GM19239 (cell line): ENCODE measurements around the gene BMPR1A.
A peak's percentile ranks its signal among the peaks of the same experiment; 100 is the strongest.

Source experiments
- DNase-seq: peaks from one replicate; pipeline ENCODE4 v3.0.0; 2011; ENCODE audit warnings: low spot score; ENCODE audit not compliant: insufficient read length
- FAIRE-seq: peaks from 2 replicates; lab custom pipeline; 2011; peaks lifted over from hg19 to GRCh38; lab: Jason Lieb, UNC

Gene BMPR1A

DNA sequence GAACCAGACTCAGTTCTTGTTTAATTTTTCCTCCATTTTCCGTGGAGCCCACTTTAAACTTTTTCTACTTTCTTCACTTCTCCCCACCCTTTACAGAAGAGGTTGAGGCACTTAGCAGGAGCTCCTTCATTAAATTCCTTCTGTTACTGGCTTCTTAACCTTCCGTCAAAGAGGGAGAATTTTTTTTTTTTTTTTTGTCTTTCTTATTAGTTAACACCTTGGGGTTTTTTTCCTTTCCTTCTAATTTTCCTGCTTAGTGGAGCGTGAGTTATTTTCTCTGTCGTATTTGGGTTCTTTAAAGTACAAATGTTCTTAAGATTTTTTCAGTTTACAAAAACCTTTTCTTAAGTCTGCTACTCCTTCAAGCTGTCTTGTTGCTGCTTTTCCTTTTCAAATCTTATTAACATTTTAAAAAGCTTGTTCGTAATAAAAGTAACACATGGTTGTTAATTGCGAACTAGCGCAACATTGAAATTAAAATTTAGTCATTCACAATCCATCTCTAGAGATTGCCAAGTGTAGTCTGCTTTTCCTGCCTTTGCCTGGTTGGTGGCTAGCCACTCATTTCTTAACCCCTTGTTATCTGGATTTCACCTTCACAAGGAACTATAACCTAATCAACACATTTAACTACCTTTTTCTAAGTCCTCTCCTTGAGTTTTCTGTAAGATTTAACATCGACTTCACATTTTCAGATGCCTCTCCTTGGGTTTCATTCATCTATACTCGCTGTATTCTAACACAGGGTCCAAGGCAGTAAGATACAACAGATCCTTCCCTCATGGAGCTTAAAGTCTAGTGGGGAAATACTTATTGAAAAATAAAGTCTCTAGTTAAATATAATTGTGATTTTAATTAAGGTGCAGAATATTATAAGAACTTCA is 2.0 kb downstream of the BMPR1A start:
- no peak for DNase-seq

DNA sequence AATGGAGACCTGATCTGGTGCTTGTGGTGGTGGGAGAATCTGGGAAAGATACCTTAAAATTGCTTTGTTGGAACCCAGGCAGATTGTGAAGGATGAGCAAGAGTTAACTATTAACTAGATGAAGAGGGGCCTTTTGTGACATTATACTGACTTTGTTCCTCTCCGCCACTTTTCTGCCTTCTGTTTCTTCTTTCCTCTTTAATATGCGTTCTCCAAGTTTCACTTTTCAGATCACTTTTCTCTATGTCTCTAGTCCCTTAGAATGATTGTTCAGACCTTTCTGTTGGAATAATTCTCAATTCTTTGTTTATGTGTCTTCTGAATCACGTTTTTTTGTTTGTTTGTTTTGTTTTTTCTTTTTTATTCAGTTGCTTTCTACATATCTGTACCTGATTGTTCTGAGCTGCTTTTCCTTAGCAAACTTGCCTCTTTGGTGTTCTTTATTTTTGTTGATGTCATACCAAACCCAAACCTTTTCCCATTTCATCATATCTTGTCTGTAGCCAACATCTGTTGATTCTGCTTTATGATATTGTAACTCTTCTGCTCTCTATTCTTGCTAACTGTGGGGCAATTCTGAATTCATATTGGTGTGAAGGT is 2.8 kb downstream of the BMPR1A start:
- FAIRE-seq (peak; percentile 86), DNase-seq (no peak)

More for the DNA sequence above, 2.0 kb downstream of the BMPR1A start:
- peak; percentile 63 for FAIRE-seq

DNA sequence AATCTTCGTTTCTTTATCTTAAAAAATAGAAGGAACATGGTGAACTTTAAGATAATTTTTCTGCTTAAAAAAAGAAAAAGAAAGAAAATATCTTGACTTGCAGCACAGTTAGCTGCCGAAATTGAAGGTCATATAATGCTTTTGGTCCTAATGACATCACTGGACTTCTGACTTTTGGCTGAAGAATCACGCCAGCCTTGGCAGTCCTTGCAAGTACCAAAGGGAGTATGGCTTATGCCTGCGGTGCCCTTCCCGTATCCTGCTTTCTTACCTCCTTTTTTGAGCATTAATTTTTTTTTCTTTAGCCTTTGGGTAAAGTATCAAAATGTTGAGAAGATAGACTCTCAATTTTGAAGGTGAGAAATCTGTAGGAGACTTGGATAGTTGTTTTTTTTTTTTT is 7.0 kb downstream of the BMPR1A start:
- FAIRE-seq (no peak), DNase-seq (no peak)

DNA sequence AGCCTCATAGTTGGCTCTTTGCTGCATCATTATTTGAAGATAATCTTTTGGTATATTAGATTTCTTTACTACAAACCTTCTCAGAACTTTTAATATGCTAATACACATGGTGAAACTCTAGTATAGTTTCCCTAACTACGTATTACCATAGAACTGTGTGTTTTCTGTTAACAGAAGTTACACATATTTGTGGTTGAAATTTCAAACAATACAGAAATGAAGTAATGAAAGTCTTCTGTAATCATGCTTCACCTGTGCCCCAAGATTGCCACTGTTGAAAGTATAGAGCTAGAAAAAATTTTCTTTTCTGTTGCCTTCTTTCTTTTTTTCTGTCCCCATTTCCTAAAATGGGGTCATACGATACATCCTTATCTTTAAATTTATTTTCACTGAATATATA is 9.1 kb downstream of the BMPR1A start:
- DNase-seq (no peak), FAIRE-seq (no peak)

DNA sequence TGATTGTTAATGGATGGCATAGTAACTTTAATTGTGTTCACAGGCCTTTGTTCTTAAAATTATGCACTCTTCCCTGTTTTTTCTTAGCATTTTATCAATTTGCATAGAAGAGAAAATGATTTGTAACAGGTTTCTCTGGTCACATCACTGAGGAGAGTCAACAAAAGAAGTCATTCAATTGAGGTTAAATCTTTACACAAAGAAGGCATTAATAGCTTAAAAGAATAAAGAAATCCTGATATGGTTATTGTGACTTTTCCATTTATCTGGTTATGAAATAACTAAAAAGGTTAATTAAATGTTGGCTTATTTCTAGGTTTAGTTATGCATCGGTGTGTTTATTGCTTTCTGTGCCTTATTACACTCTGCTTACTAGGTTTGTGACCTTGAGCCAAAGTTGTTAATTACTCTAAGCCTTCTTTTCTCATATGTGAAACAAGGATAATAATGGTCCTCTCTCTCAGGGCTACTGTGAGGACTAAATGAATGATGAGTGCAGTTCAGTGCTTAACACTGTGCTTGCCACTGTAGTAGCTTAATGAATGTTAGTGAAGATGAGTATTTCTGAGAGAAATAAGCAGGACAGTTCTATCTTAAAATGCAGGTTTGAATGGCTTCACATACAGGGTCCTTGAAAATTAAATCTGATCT is 12.1 kb downstream of the BMPR1A start:
- DNase-seq (no peak), FAIRE-seq (no peak)

DNA sequence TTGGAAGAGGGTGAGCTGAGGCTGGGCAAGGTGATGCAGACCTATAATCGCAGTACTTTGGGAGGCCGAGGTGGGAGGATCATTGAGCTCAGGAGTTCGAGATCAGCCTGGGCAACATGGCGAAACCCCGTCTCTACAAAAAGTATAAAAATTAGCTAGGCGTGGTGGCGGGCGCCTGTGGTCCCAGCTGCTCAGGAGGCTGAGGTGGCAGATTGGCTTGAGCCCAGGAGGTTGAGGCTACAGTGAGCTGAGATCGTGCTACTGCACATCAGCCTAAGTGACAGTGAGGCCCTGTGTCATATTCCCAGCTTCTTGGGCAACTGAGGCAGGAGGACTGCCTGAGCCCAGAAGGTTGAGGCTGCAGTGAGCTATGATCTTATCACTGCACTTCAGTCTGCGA is 13.6 kb downstream of the BMPR1A start:
- no peak for DNase-seq
- FAIRE-seq, result no peak

DNA sequence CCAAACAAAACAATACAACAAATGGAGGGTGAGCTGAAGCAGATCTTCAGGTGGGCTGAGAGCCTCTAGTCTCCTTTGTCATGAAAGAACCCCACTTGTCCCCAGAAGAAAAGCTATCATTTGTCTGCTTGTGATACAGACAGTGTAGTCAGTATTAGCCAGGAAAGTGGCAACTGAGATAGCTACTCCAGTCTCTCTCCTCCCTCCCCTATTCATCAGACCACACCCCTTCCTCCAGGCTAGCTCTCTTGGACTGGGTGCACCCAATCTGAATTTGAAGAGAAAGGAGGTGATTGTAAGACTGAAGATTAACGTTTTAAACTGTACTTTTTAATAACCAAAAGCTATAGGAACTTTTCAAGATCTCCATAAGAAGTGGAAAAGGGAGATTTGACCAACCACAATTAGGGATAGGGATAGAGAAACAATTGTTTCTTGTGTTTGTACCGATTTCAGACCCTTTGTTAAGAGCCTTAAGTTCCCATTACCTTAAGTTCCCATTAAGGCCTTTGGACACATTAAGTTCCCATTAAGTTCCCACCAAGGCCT is 14.1 kb downstream of the BMPR1A start:
- DNase-seq, result no peak
- FAIRE-seq, result no peak

DNA sequence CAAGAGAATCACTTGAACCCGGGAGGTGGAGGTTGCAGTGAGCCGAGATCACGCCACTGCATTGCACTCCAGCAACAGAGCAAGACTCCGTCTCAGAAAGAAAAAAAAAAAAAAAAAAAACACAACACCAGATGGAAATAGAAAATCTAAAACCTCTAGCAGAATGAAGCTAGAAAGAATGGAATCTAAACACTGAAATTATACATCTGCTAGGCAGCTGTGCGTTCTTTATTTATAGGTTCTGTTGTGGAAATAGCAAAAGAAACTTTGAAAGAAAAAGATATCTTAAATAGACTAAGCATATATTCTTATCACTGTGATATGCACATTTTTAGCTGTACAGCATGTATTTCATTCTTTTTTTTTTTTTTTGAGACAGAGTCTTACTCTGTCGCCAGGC is 17.1 kb downstream of the BMPR1A start:
- DNase-seq (no peak), FAIRE-seq (no peak)

DNA sequence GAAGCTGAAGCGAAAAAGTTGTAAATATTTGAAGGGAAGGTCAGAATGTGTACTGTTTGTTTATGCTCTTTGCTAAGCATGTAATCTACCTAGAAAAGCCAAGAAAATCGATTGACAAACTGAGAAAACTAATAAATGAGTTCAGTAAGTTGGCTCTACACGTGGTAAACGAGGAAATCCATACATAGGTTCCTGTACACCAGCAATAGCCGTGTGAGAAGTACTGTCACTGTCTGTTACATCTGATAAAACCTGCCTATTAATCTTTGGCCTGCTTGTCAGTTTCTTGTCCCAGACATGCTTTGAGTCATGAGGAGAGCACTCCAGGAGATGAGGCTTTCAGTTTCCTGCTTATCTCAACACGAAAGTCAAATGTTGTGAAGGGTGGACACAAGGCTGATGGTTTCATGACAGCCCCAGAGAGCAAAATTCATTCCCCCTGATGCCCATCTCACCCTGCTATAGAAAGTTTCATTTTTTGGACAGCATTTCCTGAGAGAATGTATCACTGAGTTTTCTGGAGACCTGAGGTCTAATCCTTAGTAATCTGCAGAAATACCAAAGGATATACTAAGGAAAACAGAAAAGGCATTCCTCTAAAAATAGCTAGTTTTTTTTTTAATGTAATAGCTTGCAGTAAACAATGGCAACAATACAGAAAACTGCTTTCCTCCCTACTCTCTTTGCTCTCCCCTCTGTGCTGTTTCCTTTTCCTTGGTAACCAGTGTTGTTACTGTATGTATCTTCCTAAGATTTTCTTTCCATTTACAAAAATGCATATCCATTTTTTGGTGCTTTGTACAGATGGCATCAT is 18.8 kb downstream of the BMPR1A start:
- peak; percentile 25 for DNase-seq
- FAIRE-seq, result peak; percentile 64

DNA sequence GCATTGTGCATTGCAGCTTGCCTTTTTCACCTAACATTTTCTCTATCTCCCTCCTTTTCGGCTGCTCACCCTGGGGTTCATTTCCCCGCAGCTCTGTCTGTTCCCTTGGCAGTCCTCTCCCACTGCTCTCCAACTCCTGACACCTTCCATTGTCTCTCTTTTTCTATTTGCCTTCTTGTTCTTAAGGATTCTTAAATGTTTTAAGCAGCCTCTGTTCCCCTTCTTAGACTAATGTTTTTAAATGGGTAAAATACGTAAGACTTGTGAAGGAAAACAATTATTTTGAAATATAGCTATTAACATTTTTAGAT is 19.4 kb downstream of the BMPR1A start:
- DNase-seq (no peak), FAIRE-seq (no peak)

DNA sequence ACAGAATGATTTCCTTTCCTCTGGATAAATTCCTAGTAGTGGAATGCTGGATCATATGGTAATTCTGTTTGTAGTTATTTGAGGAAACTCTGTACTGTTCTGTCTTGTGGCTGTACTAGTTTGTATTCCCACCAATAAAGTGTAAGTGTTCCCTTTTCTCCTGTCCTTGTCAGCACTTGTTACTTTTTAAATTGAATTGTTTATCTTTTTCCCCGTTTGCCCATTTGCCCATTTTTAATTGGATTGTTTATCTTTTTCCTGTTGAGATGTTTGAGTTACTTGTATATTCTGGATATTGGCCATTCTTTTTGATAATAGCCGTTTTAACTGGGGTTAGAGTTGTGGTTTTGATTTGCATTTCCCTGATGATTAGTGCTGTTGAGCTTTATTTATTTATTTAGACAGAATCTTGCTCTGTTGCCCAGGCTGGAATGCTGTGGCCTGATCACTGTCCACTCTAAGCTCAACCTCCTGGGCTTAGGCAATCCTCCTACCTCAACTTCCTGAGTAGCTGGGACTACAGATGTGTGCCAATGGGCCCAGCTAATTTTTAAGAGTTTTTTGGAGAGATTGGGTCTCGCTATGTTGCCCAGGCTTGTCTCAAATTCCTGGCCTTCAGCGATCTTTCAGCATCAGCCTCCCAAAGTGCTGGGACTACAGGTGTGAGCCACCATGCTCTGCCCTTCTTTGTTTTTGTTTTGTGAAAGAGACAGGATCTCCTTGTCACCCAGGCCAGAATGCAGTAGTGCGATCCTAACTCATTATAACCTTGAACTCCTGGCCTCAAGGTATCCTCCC is 23.0 kb downstream of the BMPR1A start:
- no peak for DNase-seq
- peak; percentile 86 for FAIRE-seq

DNA sequence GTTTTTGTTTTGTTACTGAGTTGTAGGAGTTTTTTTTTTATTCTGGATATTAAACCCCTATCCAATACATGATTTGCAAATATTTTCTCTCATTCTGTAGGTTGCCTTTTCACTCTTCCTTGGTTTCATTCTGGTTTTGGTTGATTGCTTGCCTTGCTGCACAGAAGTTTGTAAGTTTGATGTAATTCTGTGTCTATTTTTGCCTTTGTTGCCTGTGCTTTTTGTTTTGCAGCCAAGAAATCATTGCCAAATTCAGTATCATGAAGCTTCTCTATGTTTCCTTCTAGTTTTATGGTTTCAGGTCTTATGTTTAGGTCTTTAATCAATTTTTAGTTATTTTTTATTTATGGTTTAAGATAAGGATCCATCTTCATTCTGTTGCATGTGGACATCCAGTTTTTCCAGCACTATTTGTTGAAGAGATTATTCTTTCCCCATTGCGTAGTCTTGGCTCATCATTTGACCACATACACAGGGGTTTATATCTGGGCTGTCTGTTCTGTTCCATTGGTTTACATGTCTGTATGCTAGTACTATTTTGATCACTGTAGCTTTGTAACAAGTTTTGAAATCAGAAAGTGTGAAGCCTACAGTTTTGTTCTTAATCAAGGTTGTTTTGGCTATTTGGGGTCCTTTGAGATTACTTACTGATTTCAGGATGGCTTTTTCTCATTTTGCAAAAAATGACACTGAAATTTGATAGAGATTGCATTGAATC is 26.4 kb downstream of the BMPR1A start:
- FAIRE-seq, result peak; percentile 94
- DNase-seq, result no peak

DNA sequence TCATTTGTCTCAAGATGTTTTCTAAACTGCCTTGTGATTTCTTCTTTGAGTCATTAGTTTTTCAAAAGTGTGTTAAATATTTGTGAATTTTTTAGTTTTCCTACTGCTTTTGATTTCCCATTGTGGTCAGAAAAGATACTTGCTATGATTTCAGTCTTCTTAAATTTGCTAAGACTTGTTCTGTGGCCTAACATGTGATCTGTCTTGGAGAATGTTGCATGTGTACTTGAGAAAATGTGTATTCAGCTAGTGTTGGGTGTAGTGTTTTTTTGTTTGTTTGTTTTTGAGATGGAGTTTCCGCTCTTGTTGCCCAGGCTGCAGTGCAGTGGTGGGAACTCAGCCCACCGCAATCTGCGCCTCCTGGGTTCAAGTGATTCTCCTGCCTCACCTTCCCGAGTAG is 28.6 kb downstream of the BMPR1A start:
- FAIRE-seq (peak; percentile 70), DNase-seq (no peak)

DNA sequence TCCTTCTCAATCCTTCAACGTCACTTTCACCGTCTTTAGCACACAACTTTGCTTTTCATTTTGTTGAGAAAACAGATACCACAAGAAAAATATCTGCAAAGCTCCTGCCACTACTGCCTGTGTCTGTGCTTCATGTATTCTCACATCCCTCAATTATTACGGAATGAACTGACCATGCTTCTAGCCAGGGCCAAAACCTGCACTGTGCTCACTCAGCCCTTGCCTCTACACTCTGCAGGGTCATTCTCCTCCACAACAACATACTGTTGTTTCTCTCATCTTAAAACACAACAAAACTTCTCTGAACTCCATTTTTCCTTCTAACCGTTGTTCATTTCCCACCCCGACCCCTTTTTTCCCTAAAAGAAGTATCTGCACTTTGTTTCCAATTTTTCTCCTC is 29.5 kb downstream of the BMPR1A start:
- DNase-seq (no peak), FAIRE-seq (no peak)

DNA sequence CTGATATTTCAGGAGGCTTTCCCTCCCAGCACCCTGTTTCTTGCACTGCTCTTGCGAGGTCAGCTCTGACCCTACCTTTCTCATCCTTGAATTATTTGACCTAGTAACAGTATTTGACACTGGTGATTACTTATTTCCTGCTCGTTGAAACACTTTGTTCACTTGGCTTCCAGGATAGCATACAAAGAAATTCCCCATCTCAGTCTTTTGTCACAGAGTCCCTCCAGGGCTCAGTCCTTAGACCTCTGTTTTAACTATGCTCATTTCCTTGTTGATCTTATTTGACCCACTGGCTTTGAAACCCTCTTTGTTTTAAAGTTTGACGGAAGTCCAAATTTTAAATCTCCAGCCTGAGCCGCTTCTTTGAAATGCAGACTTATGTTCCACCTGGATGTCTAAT is 29.9 kb downstream of the BMPR1A start:
- no peak for DNase-seq
- no peak for FAIRE-seq

DNA sequence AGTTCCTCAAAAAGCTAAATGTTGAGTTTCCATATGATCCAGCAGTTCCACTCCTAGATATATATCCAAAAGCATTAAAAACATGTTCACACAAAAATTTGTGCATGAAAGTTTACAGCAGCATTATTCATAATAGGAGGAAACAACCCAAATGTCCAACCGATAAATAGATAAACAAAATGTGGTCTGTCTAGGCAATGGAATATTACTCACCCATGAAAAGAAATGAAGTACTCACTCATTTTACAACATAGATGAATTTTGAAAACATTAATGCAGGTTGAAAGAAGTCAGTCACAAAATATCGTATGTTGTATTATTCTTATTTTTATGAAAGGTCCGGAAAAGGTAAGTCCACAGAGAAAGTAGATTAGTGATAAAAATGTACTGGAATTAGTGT is 34.0 kb downstream of the BMPR1A start:
- DNase-seq (no peak), FAIRE-seq (no peak)

DNA sequence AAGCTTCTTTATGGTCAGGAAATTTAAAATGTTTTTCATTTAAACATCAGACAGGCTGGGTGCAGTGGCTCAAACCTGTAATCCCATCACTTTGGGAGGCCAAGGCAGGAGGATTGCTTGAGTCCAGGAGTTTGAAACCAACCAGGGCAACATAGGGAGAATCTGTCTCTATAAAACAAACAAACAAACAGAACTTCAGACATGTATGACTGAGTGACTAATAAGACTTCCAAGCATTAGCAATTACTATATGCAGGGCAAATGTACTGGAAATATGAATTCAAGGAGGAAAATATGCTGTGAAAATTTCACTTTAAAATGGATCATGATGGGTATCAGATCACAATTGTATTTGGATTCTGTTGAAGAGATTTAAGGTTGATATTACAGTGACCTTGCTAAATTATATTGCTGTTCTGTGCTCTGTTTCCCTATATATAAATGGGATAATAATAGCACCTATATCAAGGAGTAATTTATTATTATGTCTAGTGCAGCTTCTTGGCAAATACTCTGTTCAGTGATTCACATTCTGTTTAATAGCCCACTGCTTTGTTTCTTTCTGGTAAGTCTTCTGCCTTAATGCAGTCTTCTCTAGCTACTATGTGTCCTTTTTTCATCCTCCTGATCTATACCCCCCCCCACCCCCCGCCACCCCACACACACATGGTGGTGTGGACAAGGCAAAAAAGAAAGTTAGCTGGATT is 36.2 kb downstream of the BMPR1A start:
- FAIRE-seq (no peak), DNase-seq (no peak)

DNA sequence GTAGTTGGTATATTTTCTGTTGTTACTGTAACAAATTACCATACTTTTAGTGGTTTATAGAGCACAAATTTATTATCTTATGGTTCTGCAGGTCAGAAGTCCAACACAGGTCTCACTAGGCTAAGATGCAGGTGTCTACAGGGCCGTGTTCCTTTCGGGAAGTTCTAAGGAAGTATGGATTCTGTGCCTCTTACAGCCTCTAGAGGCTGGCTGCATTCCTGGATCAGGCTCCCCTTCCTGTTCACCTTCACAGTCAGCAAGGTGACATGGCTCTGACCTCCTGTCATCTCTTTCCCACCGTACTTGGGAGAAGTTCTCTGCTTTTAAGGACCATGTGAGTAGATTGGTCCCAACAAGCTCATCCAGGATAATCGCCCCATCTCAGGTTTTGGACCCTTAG is 37.3 kb downstream of the BMPR1A start:
- DNase-seq, result no peak
- FAIRE-seq, result no peak
